MV-4-11 (cell line): Measurements from ENCODE around the gene CELF5.
"Not testable (repeated sequence)": the region's sequence is repeated elsewhere in the genome, so short reads cannot be mapped to it uniquely, and the experiment has no call there.

Experiments used
- DNase-seq: peaks from one replicate; lab custom pipeline; 2025; lab: John Stamatoyannopoulos, UW

Gene CELF5

DNA sequence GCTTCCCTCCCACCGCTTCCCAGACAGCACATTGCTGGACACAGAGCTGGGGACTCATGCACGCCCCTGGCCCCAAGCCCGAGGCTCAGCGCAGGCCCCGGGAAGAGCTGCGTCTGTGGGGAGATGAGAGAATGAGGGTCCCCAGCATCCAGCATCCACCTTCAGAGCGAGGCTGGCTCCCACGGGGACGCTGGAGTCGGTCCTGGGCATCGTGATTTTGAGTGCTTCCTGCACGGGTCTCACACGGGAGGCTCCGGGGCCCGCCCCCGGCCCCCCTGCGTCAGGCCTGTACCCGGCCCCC, 34.0 kb upstream of the CELF5 start:
- no peak for DNase-seq

DNA sequence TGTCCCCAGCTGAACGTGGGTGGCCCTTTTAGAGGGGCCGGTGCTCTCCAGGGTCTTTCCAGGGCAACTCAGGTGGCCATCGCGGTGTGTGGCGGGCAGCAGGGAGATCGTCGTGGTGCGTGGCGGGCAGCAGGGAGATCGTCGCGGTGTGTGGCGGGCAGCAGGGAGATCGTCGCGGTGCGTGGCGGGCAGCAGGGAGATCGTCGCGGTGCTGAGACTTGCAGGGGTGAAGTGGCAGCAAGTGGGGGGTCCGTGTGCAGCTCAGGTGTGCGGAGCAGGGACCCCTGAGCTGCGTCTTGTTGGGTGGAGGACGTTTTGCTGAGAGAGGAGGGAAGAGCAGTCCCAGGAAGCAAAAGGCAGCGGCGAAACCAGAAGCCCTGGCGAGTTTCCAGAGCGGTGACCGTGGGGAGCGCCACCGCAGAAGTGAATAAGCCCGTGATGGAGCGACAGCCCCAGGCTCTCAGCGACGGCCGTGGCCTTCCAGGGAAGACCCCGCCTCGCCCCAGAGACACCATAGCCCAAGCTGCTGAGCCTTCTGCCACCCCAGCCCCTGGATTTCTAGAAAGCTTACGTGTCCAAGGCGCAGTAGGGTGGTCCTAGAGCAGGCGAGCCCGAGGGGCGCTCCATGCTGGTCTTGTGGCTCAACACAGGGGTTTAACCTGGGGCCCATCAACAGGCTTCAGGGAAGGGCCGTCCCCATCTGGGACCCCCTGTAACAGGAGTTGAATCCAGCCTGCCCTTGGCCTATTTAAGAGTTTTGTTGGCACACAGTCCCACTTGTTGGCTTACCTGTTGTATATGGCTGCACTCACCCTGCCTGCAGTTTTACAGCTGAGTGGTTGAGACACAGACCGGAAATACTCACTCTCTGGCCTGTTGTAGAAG, 33.3 kb upstream of the CELF5 start:
- no peak for DNase-seq

DNA sequence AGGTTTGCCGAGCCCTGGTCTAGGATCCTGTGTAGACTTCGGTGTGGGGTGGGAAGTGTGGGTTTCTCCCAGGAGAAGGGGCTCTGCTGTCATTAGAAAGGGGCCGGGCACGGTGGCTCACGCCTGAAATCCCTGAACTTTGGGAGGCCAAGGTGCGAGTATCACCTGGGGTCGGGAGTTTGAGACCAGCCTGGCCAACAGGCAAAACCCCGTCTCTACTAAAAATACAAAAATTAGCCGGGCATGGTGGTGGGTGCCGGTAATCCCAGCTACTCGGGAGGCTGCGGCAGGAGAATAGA, 32.7 kb upstream of the CELF5 start:
- DNase-seq: not testable (repeated sequence)

DNA sequence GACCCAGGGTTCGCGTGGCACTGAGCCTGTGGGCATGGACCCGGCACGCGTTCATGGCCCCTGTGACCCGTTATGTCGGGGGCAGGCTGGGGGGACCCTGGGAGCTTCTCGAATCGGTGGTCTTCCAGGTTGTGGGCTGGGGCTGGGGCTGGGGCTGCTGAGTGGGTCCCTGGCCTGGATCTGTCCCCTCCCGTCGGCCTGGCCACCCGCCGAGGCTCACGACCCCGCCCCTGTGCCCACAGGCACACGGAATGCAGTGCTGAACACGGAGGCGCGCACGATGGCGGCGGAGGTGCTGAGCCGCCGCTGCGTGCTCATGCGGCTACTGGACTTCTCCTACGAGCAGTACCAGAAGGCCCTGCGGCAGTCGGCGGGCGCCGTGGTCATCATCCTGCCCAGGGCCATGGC, 32.2 kb upstream of the CELF5 start:
- DNase-seq: no peak

DNA sequence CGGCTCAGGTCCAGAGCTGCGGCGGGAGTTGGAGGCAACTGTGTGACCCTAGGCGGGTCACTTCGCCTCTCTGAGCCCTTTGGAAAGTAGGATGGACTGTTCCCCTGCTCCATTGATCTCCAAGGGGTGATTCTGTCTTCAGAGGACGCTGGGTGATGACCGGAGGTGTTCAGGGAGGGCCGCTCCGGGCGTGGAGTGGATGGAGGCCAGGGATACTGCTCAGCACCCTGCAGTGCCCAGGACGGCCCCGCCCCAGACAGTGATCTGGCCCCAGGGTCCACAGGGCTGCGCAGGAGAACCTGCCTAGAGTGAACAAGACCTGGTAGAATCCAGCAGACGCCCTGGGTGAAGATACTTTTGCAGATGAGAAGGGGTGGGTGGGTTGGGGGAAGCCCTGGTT, 31.8 kb upstream of the CELF5 start:
- no peak for DNase-seq

DNA sequence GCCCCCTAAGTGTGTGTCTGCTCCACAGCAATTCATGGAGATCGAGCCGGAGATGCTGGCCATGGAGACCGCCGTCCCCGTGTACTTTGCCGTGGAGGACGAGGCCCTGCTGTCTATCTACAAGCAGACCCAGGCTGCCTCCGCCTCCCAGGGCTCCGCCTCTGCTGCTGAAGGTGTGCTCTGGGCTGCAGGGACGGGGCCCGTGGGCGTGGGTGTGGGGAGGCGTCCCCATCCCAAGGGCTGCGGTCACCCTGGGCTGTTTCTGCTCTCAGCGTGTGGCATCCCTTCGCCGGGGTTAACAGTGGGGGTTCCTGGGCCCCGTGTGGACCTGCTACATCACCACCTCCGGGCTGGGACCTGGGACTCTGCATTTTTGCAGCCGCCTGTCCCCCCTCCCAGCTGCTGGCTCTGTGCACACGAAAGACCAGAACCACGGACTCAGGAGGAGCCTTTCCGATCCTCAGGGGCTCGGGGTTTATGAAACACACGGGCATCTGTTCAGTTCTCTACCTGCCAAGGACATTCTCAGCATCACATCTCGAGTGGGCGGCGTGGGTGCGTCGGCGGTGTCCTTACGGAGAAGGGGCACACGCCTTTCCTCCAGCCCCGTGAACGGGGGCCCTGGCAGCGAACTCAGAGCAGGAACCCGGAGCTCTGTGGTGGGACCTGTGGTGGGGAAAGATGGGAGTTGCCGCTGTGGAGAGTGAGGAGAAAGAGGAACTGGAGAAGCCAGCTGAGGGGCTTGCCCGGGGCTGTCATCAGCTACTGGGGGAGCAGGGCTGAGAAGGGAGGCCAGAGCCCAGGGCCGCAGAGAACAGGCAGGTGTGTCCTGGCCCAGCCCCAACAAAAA, 31.0 kb upstream of the CELF5 start:
- DNase-seq: peak; percentile 92

DNA sequence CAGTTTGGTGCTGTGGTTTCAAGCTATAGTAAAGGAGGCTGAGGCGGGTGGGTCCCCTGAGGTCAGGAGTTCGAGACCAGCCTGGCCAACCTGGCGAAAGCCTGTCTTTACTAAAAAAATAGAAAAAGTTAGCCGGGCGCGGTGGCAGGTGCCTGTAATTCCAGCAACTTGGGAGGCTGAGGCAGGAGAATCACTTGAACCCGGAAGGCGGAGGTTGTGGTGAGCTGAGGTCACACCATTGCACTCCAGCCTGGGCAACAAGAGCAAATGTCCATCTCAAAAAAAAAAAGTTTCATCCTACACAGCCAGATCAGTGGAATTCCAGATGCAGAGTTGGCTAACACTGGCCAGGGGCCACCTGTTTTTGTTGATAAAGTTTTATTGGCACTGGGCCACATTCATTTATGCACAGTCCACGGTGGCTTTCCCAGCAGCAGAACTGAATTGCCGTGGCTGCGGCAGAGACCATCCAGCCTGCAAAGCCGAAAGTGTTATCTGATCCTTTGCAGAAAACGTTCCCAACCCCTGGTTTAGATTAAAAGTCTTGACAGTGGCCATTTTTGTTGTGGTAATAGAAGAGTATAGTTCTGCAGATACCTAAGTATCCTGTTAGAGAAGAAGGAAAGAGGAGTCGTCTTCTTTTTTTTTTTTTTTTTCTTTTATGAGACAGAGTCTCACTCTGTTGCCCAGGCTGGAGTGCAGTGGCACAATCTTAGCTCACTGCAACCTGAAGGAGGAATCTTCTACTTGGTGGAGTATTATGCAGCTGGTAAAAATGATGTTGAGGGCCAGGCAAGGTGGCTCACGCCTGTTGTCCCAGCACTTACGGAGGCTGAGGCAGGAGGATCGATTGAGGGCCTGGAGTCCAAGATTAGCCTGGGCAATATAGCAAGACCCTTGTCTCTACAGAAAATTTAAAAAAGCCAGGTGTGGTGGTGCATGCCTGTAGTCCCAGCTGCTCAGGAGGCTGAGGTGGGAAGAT, 30.1 kb upstream of the CELF5 start:
- DNase-seq: no peak

DNA sequence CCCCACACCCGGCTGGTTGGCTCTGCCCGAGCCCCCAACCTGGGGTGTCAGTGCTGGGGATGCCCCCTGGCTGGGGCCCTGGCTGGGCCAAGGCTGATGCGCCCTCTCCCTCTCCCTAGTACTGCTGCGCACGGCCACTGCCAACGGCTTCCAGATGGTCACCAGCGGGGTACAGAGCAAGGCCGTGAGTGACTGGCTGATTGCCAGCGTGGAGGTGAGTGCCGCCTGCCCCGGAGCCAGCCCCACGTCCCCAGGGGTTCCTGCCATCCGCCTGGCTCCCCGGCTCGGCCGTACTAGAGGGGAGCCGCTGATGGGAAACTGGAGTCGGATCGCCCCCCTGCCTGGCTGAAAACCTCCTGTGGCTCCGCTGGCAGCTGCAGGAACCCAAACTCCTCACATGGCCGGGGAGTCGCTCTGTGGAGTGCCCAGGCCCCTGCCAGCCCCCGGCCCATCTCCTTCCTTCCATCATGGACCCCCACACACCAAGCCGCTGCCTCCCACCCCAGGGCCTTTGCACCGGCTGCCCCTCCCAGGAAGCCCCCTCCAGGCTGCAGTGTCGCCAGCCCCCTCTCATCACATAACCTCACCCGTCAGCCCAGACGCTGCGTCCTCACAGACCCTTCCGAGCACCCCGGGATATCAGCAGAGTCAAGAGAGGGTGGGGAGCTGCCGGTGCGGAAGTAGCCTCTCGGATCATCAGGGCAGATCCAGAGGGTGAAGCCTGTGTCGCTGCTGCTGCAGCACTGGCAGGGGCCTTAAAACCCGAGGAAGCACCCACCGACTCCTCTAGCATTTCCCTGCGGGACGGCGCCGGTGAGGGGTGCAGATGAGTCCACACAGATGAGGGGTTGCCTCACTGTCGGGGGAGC, 28.2 kb upstream of the CELF5 start:
- DNase-seq: no peak

DNA sequence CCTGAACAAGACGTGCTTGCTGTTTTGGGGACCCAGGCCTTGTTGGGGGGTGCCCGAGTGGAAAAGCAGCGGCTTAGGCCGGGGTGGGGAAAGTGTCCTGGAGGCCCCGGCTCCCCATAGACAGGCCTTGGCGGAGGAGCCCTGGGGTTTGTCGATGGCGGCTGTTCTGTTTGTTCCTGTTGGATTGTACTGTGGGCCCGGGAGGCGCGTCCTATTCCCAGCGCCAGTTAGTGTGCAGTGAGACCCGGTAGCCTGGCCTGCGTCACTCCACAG, 27.6 kb upstream of the CELF5 start:
- DNase-seq: no peak

DNA sequence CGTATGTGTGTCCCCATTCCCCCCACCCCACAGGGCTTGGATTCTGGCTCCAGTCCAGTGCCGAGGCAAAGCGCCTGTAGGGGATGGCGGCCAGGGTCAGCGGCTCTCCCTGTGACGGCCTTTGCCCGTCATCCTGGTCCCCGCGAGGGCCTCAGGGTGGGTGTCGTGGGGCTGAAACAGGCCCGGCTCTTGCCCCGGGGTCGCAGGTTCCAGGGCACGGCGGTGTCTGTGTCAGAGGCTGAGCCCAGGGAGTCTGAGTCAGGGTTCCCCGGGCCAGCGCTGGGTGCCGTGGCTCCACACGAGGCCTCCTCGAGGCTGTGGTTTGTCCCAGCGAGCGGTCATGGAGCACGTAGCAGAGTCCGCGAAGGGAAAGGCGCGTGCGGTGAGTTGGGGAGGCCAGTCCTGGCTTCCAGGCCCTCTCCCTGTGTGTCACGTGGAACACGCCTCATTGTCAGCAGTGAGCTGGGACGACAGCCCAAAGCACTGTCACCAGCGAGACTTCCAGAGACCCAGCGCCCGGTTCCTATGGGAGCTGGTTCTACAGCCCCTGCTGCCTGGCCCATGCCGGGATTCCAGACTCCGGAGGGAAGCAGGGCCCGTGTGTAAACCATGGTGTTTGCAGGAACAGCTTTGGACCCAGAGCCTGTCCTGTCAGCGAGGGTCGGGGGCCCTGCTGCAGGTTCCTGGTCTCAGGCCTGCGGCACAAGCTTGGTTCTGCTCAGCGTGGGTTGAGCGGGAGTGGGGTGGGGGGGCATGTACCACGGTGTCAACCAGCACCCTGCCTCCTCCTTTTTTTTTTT, 25.4 kb upstream of the CELF5 start:
- DNase-seq: peak; percentile 36

DNA sequence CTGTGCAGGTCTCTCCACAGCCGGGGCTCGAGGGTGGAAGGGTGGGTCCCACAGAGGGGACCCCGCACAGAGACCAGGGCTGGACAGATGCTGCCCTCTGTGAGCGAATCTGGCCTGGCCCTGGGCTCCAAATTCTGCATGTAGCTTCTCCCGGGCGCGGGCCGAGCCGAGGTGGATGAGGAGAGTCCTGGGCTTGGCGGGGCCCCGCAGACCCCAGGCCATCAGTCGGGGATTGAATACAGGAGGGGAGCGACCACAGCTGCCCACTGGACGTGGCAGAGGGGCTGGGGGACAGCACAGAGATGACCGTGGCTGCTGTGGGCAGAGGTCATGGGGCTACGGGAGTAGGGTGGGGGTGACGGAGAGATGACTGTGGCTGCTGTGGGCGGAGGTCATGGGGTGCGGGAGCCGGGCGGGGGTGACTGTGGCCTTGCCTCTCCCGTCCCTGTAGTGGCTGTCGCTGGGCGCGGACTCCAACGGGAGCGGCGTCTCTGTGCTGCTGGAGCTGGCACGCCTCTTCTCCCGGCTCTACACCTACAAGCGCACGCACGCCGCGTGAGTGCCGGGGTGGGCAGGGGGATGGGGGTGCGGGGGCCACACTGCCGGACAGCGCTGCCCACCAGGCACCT, 23.3 kb upstream of the CELF5 start:
- no peak for DNase-seq

DNA sequence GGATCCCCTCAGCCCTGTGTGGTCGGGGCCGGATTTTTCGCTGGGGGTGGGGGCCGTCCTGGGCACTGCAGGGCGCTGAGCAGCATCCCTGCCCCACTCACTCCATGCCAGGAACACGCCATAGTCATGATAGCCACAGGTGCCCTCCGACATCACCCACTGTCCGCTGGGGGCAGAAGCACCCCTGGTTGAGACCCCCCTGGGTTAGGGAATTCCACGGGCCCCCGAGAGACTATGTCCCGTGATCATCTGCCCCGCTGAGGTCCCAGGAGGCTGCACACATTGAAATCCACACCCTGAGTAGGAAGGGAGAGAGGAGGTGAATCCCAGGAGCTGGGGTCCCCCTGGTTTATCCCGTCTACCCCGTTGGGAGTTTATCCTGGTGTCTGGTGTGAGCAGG, 22.6 kb upstream of the CELF5 start:
- no peak for DNase-seq

DNA sequence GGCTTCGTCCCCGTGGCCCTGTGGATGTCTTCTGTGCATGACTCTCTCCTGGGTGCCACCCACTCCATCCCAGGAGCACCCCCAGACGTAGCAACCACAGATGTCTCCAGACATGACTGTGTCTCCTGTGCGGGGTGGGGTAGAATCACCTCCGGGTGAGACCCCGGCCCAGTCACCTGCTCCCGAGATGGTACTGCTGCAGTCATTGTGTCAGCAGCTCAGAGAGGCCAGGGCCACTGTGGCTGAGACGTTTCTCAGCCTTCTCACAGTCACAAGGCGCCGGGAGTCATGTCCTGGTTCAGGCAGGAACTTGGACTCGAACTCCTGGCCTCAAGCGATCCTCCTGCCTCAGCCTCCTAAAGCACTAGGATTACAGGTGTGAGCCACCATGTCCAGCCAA, 22.1 kb upstream of the CELF5 start:
- DNase-seq: no peak

DNA sequence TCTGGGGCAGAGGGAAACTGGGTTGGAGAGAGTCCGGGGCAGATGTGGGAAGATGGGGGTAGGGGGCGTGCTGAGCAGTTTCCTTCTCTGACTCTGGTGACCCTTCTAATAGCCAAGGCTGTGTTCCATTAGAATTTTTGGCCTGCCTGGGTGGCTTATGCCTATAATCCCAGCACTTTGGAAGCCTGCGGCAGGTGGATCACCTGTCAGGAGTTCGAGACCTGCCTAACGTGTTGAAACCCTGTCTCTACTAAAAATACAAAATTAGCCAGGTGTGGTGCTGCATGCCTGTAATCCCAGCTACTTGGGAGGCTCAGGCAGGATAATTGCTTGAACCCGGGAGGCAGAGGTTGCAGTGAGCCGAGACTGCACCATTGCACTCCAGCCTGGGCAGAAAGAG, 21.6 kb upstream of the CELF5 start:
- not testable (repeated sequence) for DNase-seq

DNA sequence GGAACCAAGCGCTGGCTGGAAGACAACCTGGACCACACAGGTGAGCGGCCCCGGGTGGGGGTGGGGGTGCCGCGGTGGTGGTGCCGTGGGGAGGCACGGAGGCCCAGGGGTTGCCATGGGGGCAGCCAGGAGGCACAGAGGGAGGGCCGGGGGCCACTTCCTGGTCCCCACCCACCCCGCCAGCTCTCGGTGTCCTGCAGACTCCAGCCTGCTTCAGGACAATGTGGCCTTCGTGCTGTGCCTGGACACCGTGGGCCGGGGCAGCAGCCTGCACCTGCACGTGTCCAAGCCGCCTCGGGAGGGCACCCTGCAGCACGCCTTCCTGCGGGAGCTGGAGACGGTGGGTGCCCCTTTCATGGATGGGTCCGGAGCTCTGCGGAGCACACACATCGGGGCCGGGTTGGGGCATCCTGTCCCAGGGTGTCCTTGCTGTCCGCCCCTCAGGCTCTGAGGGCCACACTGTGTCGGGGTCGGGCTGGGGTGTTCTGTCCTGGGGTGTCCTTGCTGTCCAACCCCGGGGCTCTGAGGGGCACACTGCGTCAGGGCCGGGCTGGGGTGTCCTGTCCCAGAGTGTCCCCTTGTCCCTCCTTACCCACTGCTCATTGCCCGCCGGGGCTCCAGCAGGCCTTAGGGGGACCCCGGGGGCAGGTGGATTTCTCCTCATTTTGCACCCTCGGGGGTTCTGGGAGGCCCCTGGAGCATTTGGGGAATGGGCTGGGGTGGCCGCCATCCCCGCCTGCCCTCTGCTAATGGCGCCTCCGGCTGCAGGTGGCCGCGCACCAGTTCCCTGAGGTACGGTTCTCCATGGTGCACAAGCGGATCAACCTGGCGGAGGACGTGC, 20.4 kb upstream of the CELF5 start:
- DNase-seq: no peak

DNA sequence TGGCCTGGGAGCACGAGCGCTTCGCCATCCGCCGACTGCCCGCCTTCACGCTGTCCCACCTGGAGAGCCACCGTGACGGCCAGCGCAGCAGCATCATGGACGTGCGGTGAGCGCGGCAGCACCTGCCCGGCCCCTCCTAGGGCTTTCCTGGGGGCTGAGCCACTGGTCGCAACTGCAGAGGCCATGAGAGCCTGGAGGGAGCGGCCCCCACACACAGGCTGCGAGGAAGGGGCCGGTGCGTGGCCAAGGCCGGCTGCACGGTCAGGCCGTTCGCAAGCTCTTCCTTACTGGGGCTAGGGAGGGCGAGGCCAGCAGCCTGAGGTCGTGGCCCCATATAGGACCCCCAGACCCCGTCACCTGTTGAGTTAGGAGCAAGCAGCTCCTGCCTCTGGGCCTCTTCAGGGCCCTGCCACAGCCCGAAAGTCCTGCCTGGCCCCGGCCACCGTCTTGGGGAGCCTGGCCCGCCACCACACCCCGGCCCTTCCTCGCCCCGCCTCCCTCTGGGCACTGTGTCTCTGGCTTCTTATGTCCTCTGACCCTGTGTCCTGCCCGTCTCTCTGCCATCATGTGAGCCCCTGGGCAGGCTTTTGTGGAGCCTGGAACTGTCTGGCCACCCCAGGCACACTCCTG, 19.7 kb upstream of the CELF5 start:
- no peak for DNase-seq

DNA sequence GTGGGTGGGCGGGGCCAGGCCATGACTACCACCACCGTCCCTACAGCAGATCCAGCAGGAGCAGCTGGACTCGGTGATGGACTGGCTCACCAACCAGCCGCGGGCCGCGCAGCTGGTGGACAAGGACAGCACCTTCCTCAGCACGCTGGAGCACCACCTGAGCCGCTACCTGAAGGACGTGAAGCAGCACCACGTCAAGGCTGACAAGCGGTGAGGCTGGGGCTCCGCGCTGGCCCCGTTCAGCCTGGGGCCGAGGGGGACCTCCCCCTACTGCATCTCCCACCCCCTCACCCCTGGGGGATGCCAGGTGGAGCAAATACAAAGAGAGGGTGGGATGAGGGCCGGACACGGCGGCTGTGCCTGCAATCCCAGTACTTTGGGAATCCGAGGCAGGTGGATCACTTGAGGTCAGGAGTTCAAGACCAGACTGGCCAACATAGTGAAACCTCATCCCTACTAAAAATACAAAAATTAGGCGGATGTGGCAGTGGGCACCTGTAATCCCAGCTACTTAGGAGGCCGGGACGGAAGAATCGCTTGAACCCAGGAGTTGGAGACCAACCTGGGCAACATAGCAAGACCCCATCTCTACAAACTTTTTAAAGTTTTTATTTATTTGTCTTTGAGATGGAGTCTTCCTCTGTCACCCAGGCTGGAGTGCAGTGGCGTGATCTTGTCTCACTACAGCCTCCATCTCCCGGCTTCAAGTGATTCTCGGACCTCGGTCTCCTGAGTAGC, 18.1 kb upstream of the CELF5 start:
- DNase-seq: no peak
